Suprapubic skin (tissue), 4 donors: ENCODE data around the gene CCDC190. TPM values are rescaled to one million over a fixed set of nuclear protein-coding genes. Genes with fewer than 3 reads are reported as not detected.

Experiments
- DNase-seq, 2 donors: peaks; one replicate each; pipeline ENCODE4 v3.0.0-alpha.2; 2019; ENCODE audit warnings: low spot score in 2 of 2
- H3K27ac ChIP-seq: fragments of 200-600 bp; sonication (generic); one replicate; pipeline ENCODE4 v1.5.1; 2019
- H3K27me3 ChIP-seq: fragments of 200-600 bp; sonication (generic); one replicate; pipeline ENCODE4 v1.5.1; 2019
- H3K36me3 ChIP-seq: fragments of 200-600 bp; sonication (generic); one replicate; pipeline ENCODE4 v1.5.1; 2019
- H3K4me1 ChIP-seq: fragments of 200-600 bp; sonication (generic); one replicate; pipeline ENCODE4 v1.5.1; 2019
- H3K4me3 ChIP-seq: fragments of 200-600 bp; sonication (generic); one replicate; pipeline ENCODE4 v1.5.1; 2019; ENCODE audit warnings: mild to moderate bottlenecking
- H3K9me3 ChIP-seq: fragments of 200-600 bp; sonication (generic); one replicate; pipeline ENCODE4 v1.5.1; 2019
- EP300 ChIP-seq: sonication (generic); formaldehyde crosslinking; IDR thresholded peaks from one replicate; pipeline ENCODE4 v1.6.1; 2017; ENCODE audit warnings: antibody characterized with exemption
- POLR2A ChIP-seq, 2 donors: fragments of 450-650 bp; IDR thresholded peaks; one replicate each; pipeline ENCODE4 v1.6.1; 2017; ENCODE audit warnings: antibody characterized with exemption in 2 of 2, mild to moderate bottlenecking in 2 of 2, moderate library complexity in 2 of 2
- POLR2AphosphoS5 ChIP-seq, 3 donors: sonication (generic); formaldehyde crosslinking; IDR thresholded peaks; one replicate each; pipeline ENCODE4 v1.6.1; 2017; ENCODE audit warnings: antibody characterized with exemption in 3 of 3
- WGBS: methylation state at CpG from one replicate; pipeline ENCODE4 v1.1.5; 2018; 5-methylcytosine and 5-hydroxymethylcytosine counted together
- total RNA-seq, 4 donors: library from RNA; depleted of rRNA; stranded (reverse); fragments of >200 nt; gene quantifications; one replicate each; pipeline ENCODE4 v1.1.0, GENCODE V29; 2016
- TF ChIP-seq, protein P1 (sequence below), 2 donors: fragments of 200-600 bp in 1 of 2; fragments of 450-650 bp in 1 of 2; sonication (generic) in 1 of 2; IDR thresholded peaks; one replicate each; pipeline ENCODE4 v1.5.1; 2016 to 2019; ENCODE audit warnings: antibody characterized with exemption in 2 of 2, mild to moderate bottlenecking in 1 of 2, moderate library complexity in 1 of 2

CCDC190 gene
- total RNA-seq, 4 donors from 2014 or later: not detected

DNA sequence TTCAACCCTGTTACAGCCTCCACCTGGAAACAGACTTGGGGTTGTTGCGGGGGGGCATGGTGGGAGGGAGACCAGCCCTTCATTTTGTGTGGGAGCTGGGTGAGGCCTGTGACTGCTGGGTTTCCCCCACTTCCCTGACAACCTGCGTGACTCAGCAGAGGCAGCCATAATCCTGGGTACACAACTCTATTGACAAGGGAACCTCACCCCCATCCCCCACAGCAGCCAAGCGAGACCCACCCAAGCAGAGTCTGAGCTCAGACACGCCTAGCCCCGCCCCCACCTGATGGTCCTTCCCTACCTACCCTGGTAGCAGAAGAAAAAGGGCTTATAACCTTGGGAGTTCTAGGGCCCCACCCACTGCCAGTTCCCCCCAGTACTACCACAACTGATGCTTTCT is 8.0 kb upstream of the CCDC190 start:
- no peak overlapping the region for H3K27ac ChIP-seq
- peaks cover 6% of the 10 kb centered on the region for H3K27me3 ChIP-seq
- WGBS: 100% methylated on average over 1 of the region's 5 CpGs
- H3K9me3 ChIP-seq: no peaks in the 10 kb centered on the region
- H3K36me3 ChIP-seq: no peaks in the 10 kb centered on the region
- no peak for DNase-seq
- TF ChIP-seq POLR2AphosphoS5 (IDR thresholded peaks at IDR 0.05) (no peak), EP300 (no peak), POLR2A (IDR thresholded peaks at IDR 0.05) (no peak)
- TF ChIP-seq, protein P1, sequence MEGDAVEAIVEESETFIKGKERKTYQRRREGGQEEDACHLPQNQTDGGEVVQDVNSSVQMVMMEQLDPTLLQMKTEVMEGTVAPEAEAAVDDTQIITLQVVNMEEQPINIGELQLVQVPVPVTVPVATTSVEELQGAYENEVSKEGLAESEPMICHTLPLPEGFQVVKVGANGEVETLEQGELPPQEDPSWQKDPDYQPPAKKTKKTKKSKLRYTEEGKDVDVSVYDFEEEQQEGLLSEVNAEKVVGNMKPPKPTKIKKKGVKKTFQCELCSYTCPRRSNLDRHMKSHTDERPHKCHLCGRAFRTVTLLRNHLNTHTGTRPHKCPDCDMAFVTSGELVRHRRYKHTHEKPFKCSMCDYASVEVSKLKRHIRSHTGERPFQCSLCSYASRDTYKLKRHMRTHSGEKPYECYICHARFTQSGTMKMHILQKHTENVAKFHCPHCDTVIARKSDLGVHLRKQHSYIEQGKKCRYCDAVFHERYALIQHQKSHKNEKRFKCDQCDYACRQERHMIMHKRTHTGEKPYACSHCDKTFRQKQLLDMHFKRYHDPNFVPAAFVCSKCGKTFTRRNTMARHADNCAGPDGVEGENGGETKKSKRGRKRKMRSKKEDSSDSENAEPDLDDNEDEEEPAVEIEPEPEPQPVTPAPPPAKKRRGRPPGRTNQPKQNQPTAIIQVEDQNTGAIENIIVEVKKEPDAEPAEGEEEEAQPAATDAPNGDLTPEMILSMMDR (IDR thresholded peaks at IDR 0.05): no peak
- H3K4me3 ChIP-seq: no peak overlapping the region
- H3K4me1 ChIP-seq: no peaks in the 10 kb centered on the region

DNA sequence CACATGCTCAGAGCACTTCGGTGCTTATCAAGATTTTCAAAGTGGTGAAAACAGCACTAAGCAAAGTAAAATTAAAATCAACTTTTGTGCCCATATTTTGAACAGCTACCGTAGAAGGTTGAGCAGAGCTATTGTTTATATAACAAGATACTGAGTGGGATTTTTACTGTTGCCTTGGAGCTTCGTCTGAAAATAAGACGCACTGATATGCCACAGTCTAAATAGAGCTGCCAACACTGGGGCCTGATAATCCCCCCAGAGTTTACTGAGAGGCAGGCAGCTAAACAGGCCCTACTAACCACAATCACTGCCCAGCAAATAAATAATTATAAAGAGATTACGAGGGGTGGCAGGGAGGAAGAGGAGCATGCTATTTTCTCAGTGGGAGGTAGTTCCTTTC is 650 bp upstream of the CCDC190 start:
- no peak for DNase-seq
- TF ChIP-seq POLR2AphosphoS5 (IDR thresholded peaks at IDR 0.05): no peak
- TF ChIP-seq, protein P1 (IDR thresholded peaks at IDR 0.05): no peak
- no peak for TF ChIP-seq POLR2A (IDR thresholded peaks at IDR 0.05)
- no peak for TF ChIP-seq EP300
- Histone ChIP-seq H3K4me1 (no peaks in the 10 kb centered on the region), H3K27ac (no peak overlapping the region), H3K27me3 (no peaks in the 10 kb centered on the region), H3K4me3 (no peak overlapping the region), H3K36me3 (no peaks in the 10 kb centered on the region), H3K9me3 (no peaks in the 10 kb centered on the region)
- 81% methylated on average over 5 of the region's 5 CpGs for WGBS

- H3K36me3 ChIP-seq: no peaks in the 10 kb centered on the region
- 27% methylated on average over 1 of the region's 1 CpG for WGBS
- no peaks in the 10 kb centered on the region for H3K27me3 ChIP-seq
- no peak overlapping the region for H3K27ac ChIP-seq
- TF ChIP-seq, protein P1 (IDR thresholded peaks at IDR 0.05): no peak
- TF ChIP-seq POLR2AphosphoS5 (IDR thresholded peaks at IDR 0.05) (no peak), POLR2A (IDR thresholded peaks at IDR 0.05) (no peak), EP300 (no peak)
- no peaks in the 10 kb centered on the region for H3K9me3 ChIP-seq
- no peak overlapping the region for H3K4me3 ChIP-seq
- no peak for DNase-seq
- no peaks in the 10 kb centered on the region for H3K4me1 ChIP-seq
Measured at GRCh38 chr1:162859191-162859590, 1.8 kb downstream of the CCDC190 start.

- no peak for DNase-seq
- no peaks in the 10 kb centered on the region for H3K9me3 ChIP-seq
- no peaks in the 10 kb centered on the region for H3K36me3 ChIP-seq
- H3K4me3 ChIP-seq: no peak overlapping the region
- no peaks in the 10 kb centered on the region for H3K27me3 ChIP-seq
- TF ChIP-seq, protein P1 (IDR thresholded peaks at IDR 0.05): no peak
- TF ChIP-seq POLR2A (IDR thresholded peaks at IDR 0.05) (no peak), POLR2AphosphoS5 (IDR thresholded peaks at IDR 0.05) (no peak), EP300 (no peak)
- no peak overlapping the region for H3K27ac ChIP-seq
- no peaks in the 10 kb centered on the region for H3K4me1 ChIP-seq
Measured at GRCh38 chr1:162857850-162858249, 3.1 kb downstream of the CCDC190 start.

- Histone ChIP-seq H3K27me3 (peaks cover 3% of the 10 kb centered on the region), H3K36me3 (no peaks in the 10 kb centered on the region), H3K4me1 (no peaks in the 10 kb centered on the region), H3K27ac (no peak overlapping the region), H3K4me3 (no peak overlapping the region), H3K9me3 (no peaks in the 10 kb centered on the region)
- WGBS: 94% methylated on average over 2 of the region's 2 CpGs
- DNase-seq: no peak
- no peak for TF ChIP-seq POLR2A (IDR thresholded peaks at IDR 0.05)
- TF ChIP-seq EP300: no peak
- TF ChIP-seq POLR2AphosphoS5 (IDR thresholded peaks at IDR 0.05): no peak
- TF ChIP-seq, protein P1 (IDR thresholded peaks at IDR 0.05): no peak
Measured at GRCh38 chr1:162856260-162856659, 4.7 kb downstream of the CCDC190 start.
